Measurements from ENCODE around the gene MTMR3. TPM values are rescaled to one million over a fixed set of nuclear protein-coding genes. Genes with fewer than 3 reads are reported as not detected.

The MTMR3 gene
- total RNA-seq, 1 donor from 2014 or later: 41.0 TPM

GRCh38 chr22:29883775-29884097 is 762 bp downstream of the MTMR3 start:
- Histone ChIP-seq H3K4me3 (ENCODE audit: insufficient read depth, low read depth, low read length) (peak overlapping the region; percentile 76), H3K4me1 (ENCODE audit: insufficient read depth, low read length) (peaks cover 4% of the 10 kb centered on the region), H3K27me3 (ENCODE audit: insufficient read depth, low read length) (no peaks in the 10 kb centered on the region), H3K9me3 (ENCODE audit: insufficient read depth, low read depth, low read length) (no peaks in the 10 kb centered on the region), H2AFZ (ENCODE audit: low read depth, low read length) (peak overlapping the region; percentile 88), H3K4me2 (ENCODE audit: low read length) (peak overlapping the region; percentile 88), H3K9ac (ENCODE audit: low read length) (peak overlapping the region; percentile 99), H4K20me1 (ENCODE audit: insufficient read depth, low read length) (peaks cover 49% of the 10 kb centered on the region), H3K36me3 (ENCODE audit: insufficient read depth, low read length) (no peaks in the 10 kb centered on the region), H3K79me2 (ENCODE audit: insufficient read depth, low read length) (peaks cover 57% of the 10 kb centered on the region), H3K27ac (ENCODE audit: low read depth, low read length) (peak overlapping the region; percentile 93)
- FAIRE-seq: peak; percentile 34
- DNase-seq (ENCODE audit: low read depth): peak; percentile 2
- Mint-ChIP-seq H3K4me3 (ENCODE audit: unreplicated experiment) (no peak overlapping the region), H3K9me3 (ENCODE audit: unreplicated experiment) (no peaks in the 10 kb centered on the region), H3K4me1 (ENCODE audit: low read depth, unreplicated experiment) (peaks cover 4% of the 10 kb centered on the region), H3K27ac (ENCODE audit: unreplicated experiment) (peak overlapping the region; percentile 93), H3K27me3 (ENCODE audit: low read depth, unreplicated experiment) (no peaks in the 10 kb centered on the region), H3K36me3 (ENCODE audit: low read depth, unreplicated experiment) (no peaks in the 10 kb centered on the region)
- no peak for TF ChIP-seq EZH2 (IDR thresholded peaks at IDR 0.05; ENCODE audit: insufficient read depth, low read length)
- TF ChIP-seq, protein P1, sequence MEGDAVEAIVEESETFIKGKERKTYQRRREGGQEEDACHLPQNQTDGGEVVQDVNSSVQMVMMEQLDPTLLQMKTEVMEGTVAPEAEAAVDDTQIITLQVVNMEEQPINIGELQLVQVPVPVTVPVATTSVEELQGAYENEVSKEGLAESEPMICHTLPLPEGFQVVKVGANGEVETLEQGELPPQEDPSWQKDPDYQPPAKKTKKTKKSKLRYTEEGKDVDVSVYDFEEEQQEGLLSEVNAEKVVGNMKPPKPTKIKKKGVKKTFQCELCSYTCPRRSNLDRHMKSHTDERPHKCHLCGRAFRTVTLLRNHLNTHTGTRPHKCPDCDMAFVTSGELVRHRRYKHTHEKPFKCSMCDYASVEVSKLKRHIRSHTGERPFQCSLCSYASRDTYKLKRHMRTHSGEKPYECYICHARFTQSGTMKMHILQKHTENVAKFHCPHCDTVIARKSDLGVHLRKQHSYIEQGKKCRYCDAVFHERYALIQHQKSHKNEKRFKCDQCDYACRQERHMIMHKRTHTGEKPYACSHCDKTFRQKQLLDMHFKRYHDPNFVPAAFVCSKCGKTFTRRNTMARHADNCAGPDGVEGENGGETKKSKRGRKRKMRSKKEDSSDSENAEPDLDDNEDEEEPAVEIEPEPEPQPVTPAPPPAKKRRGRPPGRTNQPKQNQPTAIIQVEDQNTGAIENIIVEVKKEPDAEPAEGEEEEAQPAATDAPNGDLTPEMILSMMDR (IDR thresholded peaks at IDR 0.05; ENCODE audit: insufficient read depth, low read depth, low read length): no peak

DNA sequence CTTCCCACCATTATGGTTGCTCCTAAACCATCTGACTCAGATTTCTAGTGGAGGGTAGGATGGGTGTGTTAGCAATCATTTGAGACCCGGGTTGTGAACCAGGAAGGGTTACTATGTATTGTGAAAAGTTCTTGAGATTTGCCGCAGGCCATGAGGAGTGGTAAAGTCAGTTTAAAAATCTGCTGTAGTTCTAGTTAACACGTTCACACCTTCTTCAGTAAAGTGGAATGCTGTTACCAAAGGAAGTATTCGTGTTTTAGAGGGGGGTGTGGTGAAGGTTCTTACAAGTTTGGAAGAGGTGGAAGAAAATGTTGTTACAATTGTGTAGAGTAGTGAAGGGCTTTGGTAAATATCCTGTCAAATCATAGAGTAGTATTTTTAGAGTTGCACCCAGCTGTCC is 2.6 kb downstream of the MTMR3 start:
- no peaks in the 10 kb centered on the region for H3K9me3 Mint-ChIP-seq (ENCODE audit: unreplicated experiment)
- H2AFZ ChIP-seq (ENCODE audit: low read depth, low read length): no peak overlapping the region
- no peak overlapping the region for H3K4me3 Mint-ChIP-seq (ENCODE audit: unreplicated experiment)
- no peaks in the 10 kb centered on the region for H3K27me3 Mint-ChIP-seq (ENCODE audit: low read depth, unreplicated experiment)
- no peaks in the 10 kb centered on the region for H3K36me3 Mint-ChIP-seq (ENCODE audit: low read depth, unreplicated experiment)
- no peak for FAIRE-seq
- peaks cover 4% of the 10 kb centered on the region for H3K4me1 ChIP-seq (ENCODE audit: insufficient read depth, low read length)
- H3K9me3 ChIP-seq (ENCODE audit: insufficient read depth, low read depth, low read length): no peaks in the 10 kb centered on the region
- peaks cover 58% of the 10 kb centered on the region for H4K20me1 ChIP-seq (ENCODE audit: insufficient read depth, low read length)
- H3K27me3 ChIP-seq (ENCODE audit: insufficient read depth, low read length): no peaks in the 10 kb centered on the region
- H3K4me1 Mint-ChIP-seq (ENCODE audit: low read depth, unreplicated experiment): peaks cover 4% of the 10 kb centered on the region
- H3K4me2 ChIP-seq (ENCODE audit: low read length): no peak overlapping the region
- DNase-seq (ENCODE audit: low read depth): no peak
- H3K36me3 ChIP-seq (ENCODE audit: insufficient read depth, low read length): no peaks in the 10 kb centered on the region
- no peak overlapping the region for H3K9ac ChIP-seq (ENCODE audit: low read length)
- H3K27ac ChIP-seq (ENCODE audit: low read depth, low read length): no peak overlapping the region
- H3K79me2 ChIP-seq (ENCODE audit: insufficient read depth, low read length): peaks cover 74% of the 10 kb centered on the region
- no peak overlapping the region for H3K4me3 ChIP-seq (ENCODE audit: insufficient read depth, low read depth, low read length)
- TF ChIP-seq, protein P1 (IDR thresholded peaks at IDR 0.05; ENCODE audit: insufficient read depth, low read depth, low read length): no peak
- no peak overlapping the region for H3K27ac Mint-ChIP-seq (ENCODE audit: unreplicated experiment)

GRCh38 chr22:29886596-29886995 is 3.6 kb downstream of the MTMR3 start:
- Mint-ChIP-seq H3K27me3 (ENCODE audit: low read depth, unreplicated experiment) (no peaks in the 10 kb centered on the region), H3K9me3 (ENCODE audit: unreplicated experiment) (no peaks in the 10 kb centered on the region), H3K4me1 (ENCODE audit: low read depth, unreplicated experiment) (peaks cover 6% of the 10 kb centered on the region), H3K27ac (ENCODE audit: unreplicated experiment) (no peak overlapping the region), H3K36me3 (ENCODE audit: low read depth, unreplicated experiment) (no peaks in the 10 kb centered on the region), H3K4me3 (ENCODE audit: unreplicated experiment) (no peak overlapping the region)
- DNase-seq (ENCODE audit: low read depth) (no peak), FAIRE-seq (no peak)
- no peak overlapping the region for H3K4me3 ChIP-seq (ENCODE audit: insufficient read depth, low read depth, low read length)
- no peak overlapping the region for H3K27ac ChIP-seq (ENCODE audit: low read depth, low read length)
- H3K27me3 ChIP-seq (ENCODE audit: insufficient read depth, low read length): no peaks in the 10 kb centered on the region
- no peak overlapping the region for H3K9ac ChIP-seq (ENCODE audit: low read length)
- peaks cover 63% of the 10 kb centered on the region for H4K20me1 ChIP-seq (ENCODE audit: insufficient read depth, low read length)
- no peaks in the 10 kb centered on the region for H3K9me3 ChIP-seq (ENCODE audit: insufficient read depth, low read depth, low read length)
- H3K79me2 ChIP-seq (ENCODE audit: insufficient read depth, low read length): peaks cover 84% of the 10 kb centered on the region
- peaks cover 4% of the 10 kb centered on the region for H3K4me1 ChIP-seq (ENCODE audit: insufficient read depth, low read length)
- H2AFZ ChIP-seq (ENCODE audit: low read depth, low read length): no peak overlapping the region
- no peak overlapping the region for H3K4me2 ChIP-seq (ENCODE audit: low read length)
- no peak for TF ChIP-seq EZH2 (IDR thresholded peaks at IDR 0.05; ENCODE audit: insufficient read depth, low read length)
- TF ChIP-seq, protein P1 (IDR thresholded peaks at IDR 0.05; ENCODE audit: insufficient read depth, low read depth, low read length): no peak
- H3K36me3 ChIP-seq (ENCODE audit: insufficient read depth, low read length): no peaks in the 10 kb centered on the region
